H1 (cell line): ENCODE data around the gene NKPD1. TPM values are rescaled to one million over a fixed set of nuclear protein-coding genes. Genes with fewer than 3 reads are reported as not detected.
A peak's percentile ranks its signal among the peaks of the same experiment; 100 is the strongest.

Experiments
- CTCF ChIA-PET: fragments of 300-600 bp; sonication (Branson Sonifier 250); formaldehyde crosslinking; loops from one replicate; lab custom pipeline; 2021; ENCODE audit not compliant: partially characterized antibody; lab: Charles Lee
- POLR2A ChIA-PET: fragments of 300-600 bp; sonication (Branson Sonifier 250); formaldehyde crosslinking; loops from one replicate; lab custom pipeline; 2021; ENCODE audit warnings: inconsistent platforms; ENCODE audit not compliant: partially characterized antibody; lab: Charles Lee
- DNase-seq, 2 experiments: peaks; one replicate each; pipeline versions ENCODE4 v3.0.0 to v3.0.0-alpha.2; 2010 to 2022; ENCODE audit warnings: low spot score in 2 of 2, low read depth in 1 of 2, mixed read lengths in 1 of 2
- FAIRE-seq: peaks from 2 replicates; lab custom pipeline; 2011; peaks lifted over from hg19 to GRCh38; lab: Jason Lieb, UNC
- H2AFZ ChIP-seq: 2 replicates; pipeline ENCODE4 v1.8.1; 2012; ENCODE audit warnings: low read length, inconsistent platforms
- H2AK5ac ChIP-seq: 2 replicates; pipeline ENCODE4 v1.6.1; 2013; ENCODE audit warnings: low read depth, low read length
- H2BK120ac ChIP-seq: replicated peaks from 2 replicates; pipeline ENCODE3; 2013; ENCODE audit warnings: low read depth, low read length, inconsistent platforms
- H2BK12ac ChIP-seq: 2 replicates; pipeline ENCODE4 v1.6.1; 2013; ENCODE audit warnings: low read depth, low read length
- H2BK15ac ChIP-seq: 2 replicates; pipeline ENCODE4 v1.6.1; 2013; ENCODE audit warnings: low read length
- H2BK20ac ChIP-seq: 2 replicates; pipeline ENCODE4 v1.6.1; 2013; ENCODE audit warnings: low read length
- H2BK5ac ChIP-seq: 2 replicates; pipeline ENCODE4 v1.6.1; 2013; ENCODE audit warnings: low read depth, low read length
- H3K14ac ChIP-seq: 2 replicates; pipeline ENCODE4 v1.6.1; 2013; ENCODE audit warnings: inconsistent platforms; ENCODE audit not compliant: insufficient read length
- H3K18ac ChIP-seq: 2 replicates; pipeline ENCODE4 v1.6.1; 2013; ENCODE audit warnings: low read length; ENCODE audit errors: extremely low read depth
- H3K23ac ChIP-seq: 2 replicates; pipeline ENCODE4 v1.6.1; 2013; ENCODE audit warnings: inconsistent platforms; ENCODE audit not compliant: insufficient read length
- H3K23me2 ChIP-seq: 2 replicates; pipeline ENCODE4 v1.6.1; 2013; ENCODE audit warnings: low read depth, low read length
- H3K27ac ChIP-seq: 2 replicates; pipeline ENCODE4 v1.6.1; 2011; ENCODE audit warnings: low read depth, low read length, inconsistent platforms
- H3K27me3 ChIP-seq, 4 experiments: replicated peaks in 1 of 4; 1 replicate in 1 of 4; 2 replicates in 3 of 4; pipeline versions ENCODE4 v1.6.1 to v1.8.1; 2011 to 2013; ENCODE audit warnings: low read length in 3 of 4, mild to moderate bottlenecking in 3 of 4, inconsistent platforms in 2 of 4, mixed read lengths in 2 of 4, moderate library complexity in 1 of 4; ENCODE audit not compliant: control insufficient read depth in 3 of 4, insufficient read depth in 3 of 4; ENCODE audit errors: extremely low read depth in 1 of 4
- H3K36me3 ChIP-seq, 4 experiments: 2 replicates each; pipeline versions ENCODE4 v1.6.1 to v1.8.1; 2011 to 2013; ENCODE audit warnings: mild to moderate bottlenecking in 4 of 4, low read length in 3 of 4, moderate library complexity in 2 of 4, control low read depth in 1 of 4, inconsistent platforms in 1 of 4; ENCODE audit not compliant: insufficient read depth in 4 of 4, control insufficient read depth in 2 of 4
- H3K4ac ChIP-seq: replicated peaks from 2 replicates; pipeline ENCODE3; 2013; ENCODE audit warnings: low read length, low read depth, mixed read lengths, inconsistent platforms; ENCODE audit not compliant: insufficient read length
- H3K4me1 ChIP-seq, 4 experiments: replicated peaks in 1 of 4; 1 replicate in 1 of 4; 2 replicates in 3 of 4; pipeline versions ENCODE4 v1.6.1 to v1.8.1; 2011 to 2013; ENCODE audit warnings: low read length in 3 of 4, inconsistent platforms in 2 of 4, mixed read lengths in 1 of 4; ENCODE audit not compliant: insufficient read depth in 4 of 4, control insufficient read depth in 3 of 4
- H3K4me2 ChIP-seq, 2 experiments: 2 replicates each; pipeline versions ENCODE4 v1.6.1 to v1.8.1; 2011 to 2013; ENCODE audit warnings: low read depth in 2 of 2, low read length in 2 of 2, control low read depth in 1 of 2, inconsistent platforms in 1 of 2, mild to moderate bottlenecking in 1 of 2; ENCODE audit not compliant: insufficient read depth in 1 of 2
- H3K4me3 ChIP-seq, 4 experiments: fragments of 200-600, 300-600 bp in 1 of 4; sonication (generic), shearing (Covaris generic), sonication (Bioruptor Twin) in 1 of 4; 2 replicates each; pipeline versions ENCODE4 v1.5.1 to v1.8.1; 2011 to 2016; ENCODE audit warnings: low read length in 4 of 4, low read depth in 3 of 4, control low read depth in 2 of 4, inconsistent platforms in 2 of 4, mild to moderate bottlenecking in 2 of 4, mixed read lengths in 1 of 4, moderate library complexity in 1 of 4; ENCODE audit not compliant: insufficient read depth in 2 of 4; ENCODE audit errors: extremely low read depth in 1 of 4
- H3K56ac ChIP-seq: replicated peaks from 2 replicates; pipeline ENCODE3; 2013; ENCODE audit warnings: low read depth, mild to moderate bottlenecking, mixed read lengths, low read length, inconsistent platforms; ENCODE audit not compliant: insufficient read length
- H3K79me1 ChIP-seq: 2 replicates; pipeline ENCODE4 v1.6.1; 2013; ENCODE audit warnings: low read depth, low read length, control low read depth
- H3K79me2 ChIP-seq, 2 experiments: 2 replicates each; pipeline versions ENCODE4 v1.6.1 to v1.8.1; 2012 to 2013; ENCODE audit warnings: low read length in 2 of 2, mild to moderate bottlenecking in 2 of 2, inconsistent platforms in 1 of 2; ENCODE audit not compliant: insufficient read depth in 2 of 2, control insufficient read depth in 1 of 2
- H3K9ac ChIP-seq, 4 experiments: replicated peaks in 1 of 4; 1 replicate in 1 of 4; 2 replicates in 3 of 4; pipeline versions ENCODE4 v1.6.1 to v1.8.1; 2011 to 2013; ENCODE audit warnings: low read depth in 3 of 4, low read length in 3 of 4, control low read depth in 2 of 4, mild to moderate bottlenecking in 2 of 4, moderate library complexity in 2 of 4, inconsistent platforms in 1 of 4; ENCODE audit errors: extremely low read depth in 1 of 4
- H3K9me3 ChIP-seq, 2 experiments: 2 replicates each; pipeline versions ENCODE4 v1.6.1 to v1.8.1; 2012 to 2013; ENCODE audit warnings: mild to moderate bottlenecking in 2 of 2, moderate library complexity in 2 of 2, control low read depth in 1 of 2, inconsistent platforms in 1 of 2, low read depth in 1 of 2, low read length in 1 of 2, mixed read lengths in 1 of 2; ENCODE audit not compliant: insufficient read depth in 2 of 2
- H4K20me1 ChIP-seq, 2 experiments: replicated peaks in 1 of 2; 2 replicates each; pipeline versions ENCODE3 to v1.8.1; 2011 to 2013; ENCODE audit warnings: inconsistent platforms in 2 of 2, low read length in 2 of 2, mild to moderate bottlenecking in 1 of 2; ENCODE audit not compliant: insufficient read depth in 2 of 2, control insufficient read depth in 1 of 2
- H4K5ac ChIP-seq: 2 replicates; pipeline ENCODE4 v1.6.1; 2013; ENCODE audit warnings: low read length, low read depth, mixed read lengths, inconsistent platforms; ENCODE audit not compliant: insufficient read length
- H4K8ac ChIP-seq: 2 replicates; pipeline ENCODE4 v1.8.0; 2013; ENCODE audit warnings: mild to moderate bottlenecking, moderate library complexity, low read length, inconsistent platforms; ENCODE audit not compliant: insufficient read depth; ENCODE audit errors: extremely low read depth
- H4K91ac ChIP-seq: replicated peaks from 2 replicates; pipeline ENCODE3; 2013; ENCODE audit warnings: low read length, mixed read lengths, inconsistent platforms; ENCODE audit not compliant: insufficient read length
- CBX5 ChIP-seq: fragments of 300-800, 300-1000 bp; sonication (generic); IDR thresholded peaks from 2 replicates; pipeline ENCODE4 v1.7.1; 2016; ENCODE audit warnings: antibody characterized with exemption, low read length, low read depth
- CHD1 ChIP-seq: IDR thresholded peaks from 2 replicates; pipeline ENCODE4 v1.6.1; 2012; ENCODE audit warnings: low read depth, low read length, improper control_type of control experiment
- CHD2 ChIP-seq: IDR thresholded peaks from 2 replicates; pipeline ENCODE4 v1.6.1; 2012; ENCODE audit warnings: low read length, improper control_type of control experiment
- CTBP2 ChIP-seq: IDR thresholded peaks from 2 replicates; pipeline ENCODE4 v1.7.0; 2011; ENCODE audit warnings: borderline replicate concordance, mild to moderate bottlenecking, moderate library complexity, mixed read lengths, low read length; ENCODE audit not compliant: insufficient read depth, insufficient read length
- FOSL1 ChIP-seq: IDR thresholded peaks from 2 replicates; pipeline ENCODE4 v1.6.1; 2011; ENCODE audit warnings: mild to moderate bottlenecking, low read depth, low read length, moderate library complexity; ENCODE audit not compliant: insufficient read depth
- MAX ChIP-seq: IDR thresholded peaks from 2 replicates; pipeline ENCODE4 v1.6.1; 2012; ENCODE audit warnings: inconsistent platforms
- SUZ12 ChIP-seq: fragments of 200-600 bp; sonication (generic); IDR thresholded peaks from 2 replicates; pipeline ENCODE4 v1.6.1; 2012; ENCODE audit warnings: mild to moderate bottlenecking, inconsistent platforms, low read length, moderate library complexity, mixed read lengths
- TAF7 ChIP-seq: optimal IDR thresholded peaks from 2 replicates; pipeline ENCODE3; 2011; ENCODE audit warnings: low read depth, mild to moderate bottlenecking, inconsistent platforms, low read length, moderate library complexity, borderline replicate concordance
- TEAD4 ChIP-seq: IDR thresholded peaks from 2 replicates; pipeline ENCODE4 v1.6.1; 2012; ENCODE audit warnings: low read depth, low read length, inconsistent platforms, mixed read lengths
- ZNF274 ChIP-seq: IDR thresholded peaks from 2 replicates; pipeline ENCODE4 v1.7.0; 2012; ENCODE audit warnings: low read length, borderline replicate concordance; ENCODE audit errors: extremely low read depth
- WGBS, 2 experiments: shearing (Covaris generic) in 1 of 2; methylation state at CpG; one replicate each; pipeline versions ENCODE4 v1.1.6 to v1.1.7; 2013 to 2015; ENCODE audit warnings: low lambda C conversion rate in 2 of 2, mixed read lengths in 2 of 2, inconsistent platforms in 1 of 2, low coverage in 1 of 2, missing lambda C conversion rate in 1 of 2; ENCODE audit not compliant: insufficient replicate concordance in 2 of 2, insufficient coverage in 1 of 2, insufficient read length in 1 of 2; ENCODE audit errors: extremely low coverage in 1 of 2, missing lambda C conversion rate in 1 of 2; 5-methylcytosine and 5-hydroxymethylcytosine counted together
- polyA plus RNA-seq, 7 experiments: library from polyadenylated mRNA; depleted of rRNA in 3 of 7; stranded (reverse) in 5 of 7; unstranded in 2 of 7; fragments of >200 nt in 5 of 7; fragments of 200-250 nt in 2 of 7; gene quantifications; 1 replicate in 5 of 7; 2 replicates in 1 of 7; 4 replicates in 1 of 7; pipeline versions ENCODE4 v1.2.1 to v1.2.3, GENCODE V29; 2011 to 2013; ENCODE audit warnings: missing spikeins in 2 of 7, mixed read lengths in 2 of 7
- total RNA-seq: library from RNA; stranded (reverse); fragmentation: NEBNext Ultra II Directional; extraction: Animal tissue kit (Norgen Biotek cat#: 25700); gene quantifications from 2 replicates; pipeline ENCODE4 v1.2.1, GENCODE V29; 2021

NKPD1 gene
- total and polyA plus RNA-seq, 2 of the 8 experiments (the other 6 are each of a cell fraction or from before 2014, with no cell fraction given) = 0.30 to 0.39 TPM

- Histone ChIP-seq H4K91ac (no peak overlapping the region), H3K4ac (no peak overlapping the region), H3K79me1 (peaks cover 5% of the 10 kb centered on the region), H4K8ac (no peak overlapping the region), H3K4me1 (peaks cover 0 to 5% (median 0%) of the 10 kb centered on the region in 4 experiments; a peak in 5 of 7 replicates), H3K36me3 (no peaks in the 10 kb centered on the region), H4K5ac (no peak overlapping the region), H3K23me2 (peaks cover 9% of the 10 kb centered on the region), H2BK20ac (no peak overlapping the region), H2BK12ac (no peak overlapping the region), H3K4me2 (no peak overlapping the region; a peak in 1 of 4 replicates), H3K18ac (no peak overlapping the region), H3K27me3 (no peaks in the 10 kb centered on the region), H4K20me1 (peaks cover 2% of the 10 kb centered on the region in 2 experiments), H3K79me2 (peaks cover 0 to 9% of the 10 kb centered on the region in 2 experiments; a peak in 1 of 4 replicates), H2BK5ac (no peak overlapping the region), H3K23ac (no peak overlapping the region), H3K56ac (no peak overlapping the region), H3K14ac (no peak overlapping the region), H2AK5ac (0 out of 2 replicates have a peak overlapping the region, but pooled peaks have one; percentile 39), H3K27ac (no peak overlapping the region), H2BK120ac (no peak overlapping the region), H2BK15ac (no peak overlapping the region), H3K4me3 (no peak overlapping the region), H3K9me3 (no peaks in the 10 kb centered on the region), H3K9ac (no peak overlapping the region), H2AFZ (no peak overlapping the region)
- whole genome bisulfite sequencing, 2 experiments = 83% methylated on average over 7 of the region's 7 CpGs; no CpG with 5 or more reads in 1 of the 2 experiments
- POLR2A ChIA-PET = interaction anchor here (1.0 kb wide), 1 partner anchor 89 kb away, joined by 3 read pairs; no protein-coding TSS in a partner anchor
- DNase-seq = no peak
- no peak for TF ChIP-seq TAF7
- TF ChIP-seq CHD2 = no peak
- TF ChIP-seq SUZ12 = no peak
- no peak for TF ChIP-seq ZNF274
- no peak for TF ChIP-seq TEAD4
- TF ChIP-seq MAX = no peak
- TF ChIP-seq CBX5 = no peak
- no peak for TF ChIP-seq CHD1
- no peak for TF ChIP-seq CTBP2
- TF ChIP-seq FOSL1 = no peak
- CTCF ChIA-PET = interaction anchor here (0.9 to 2.0 kb wide), 4 partner anchors 11 to 29 kb away, joined by 3 to 6 read pairs (median 4); no protein-coding TSS in a partner anchor
- FAIRE-seq = no peak
Measured at GRCh38 chr19:45180936-45181335, 20.2 kb upstream of the NKPD1 start.
